COLO668 (cell line): ENCODE data around the gene VPREB3.

Experiments used
- DNase-seq: peaks from one replicate; lab custom pipeline; 2025; ENCODE audit not compliant: unreplicated experiment; lab: John Stamatoyannopoulos, UW

Gene VPREB3

DNA sequence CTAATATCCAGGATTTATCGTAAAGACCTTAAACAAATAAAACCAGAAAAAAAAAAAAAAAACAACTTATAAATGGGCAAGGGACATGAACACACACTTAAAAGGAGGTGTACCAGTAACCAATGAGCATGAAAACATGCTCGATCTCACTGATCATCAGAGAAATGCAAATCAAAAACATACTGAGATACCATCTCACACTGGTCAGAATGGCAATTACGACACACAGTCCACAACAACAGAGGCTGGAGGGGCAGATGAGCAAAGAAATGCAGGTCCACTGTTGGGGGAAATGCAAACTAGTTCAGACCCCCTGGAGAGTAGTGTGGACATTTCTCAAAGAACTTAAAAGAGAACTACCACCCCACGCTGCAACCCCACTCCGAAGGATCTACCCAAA lies 50.2 kb downstream of the VPREB3 start:
- DNase-seq, result no peak
